PC-9 (cell line): ENCODE measurements around the gene NFKBIB. TPM values are rescaled to one million over a fixed set of nuclear protein-coding genes. Genes with fewer than 3 reads are reported as not detected.

Source experiments
- BruUV-seq: library from RNA; stranded (reverse); fragments of 400-500 nt; replicated peaks from 2 replicates; lab custom pipeline; 2021; lab: Mats Ljungman, UMichigan
- CTCF ChIA-PET: fragments of 300-600 bp; sonication (Branson Sonifier 250); formaldehyde crosslinking; loops from one replicate; lab custom pipeline; 2022; ENCODE audit warnings: antibody characterized with exemption; lab: Charles Lee
- POLR2A ChIA-PET: fragments of 300-600 bp; sonication (Branson Sonifier 250); formaldehyde crosslinking; loops from one replicate; lab custom pipeline; 2022; ENCODE audit warnings: antibody characterized with exemption; ENCODE audit not compliant: unreplicated experiment; lab: Charles Lee
- DNase-seq, 2 experiments: peaks; one replicate each; pipeline versions ENCODE4 v3.0.0 to v3.0.0-alpha.2; 2015 to 2022; ENCODE audit warnings: mixed read lengths in 1 of 2
- H2AFZ ChIP-seq: fragments of 200-600 bp; sonication (generic); 2 replicates; pipeline ENCODE4 v1.8.1; 2017; ENCODE audit warnings: antibody characterized with exemption
- H3F3A ChIP-seq: fragments of 200-600 bp; sonication (generic); 2 replicates; pipeline ENCODE4 v1.8.1; 2017; ENCODE audit warnings: antibody characterized with exemption, mild to moderate bottlenecking, low read depth; ENCODE audit not compliant: insufficient read depth
- H3K27ac ChIP-seq: fragments of 200-600 bp; sonication (generic); 2 replicates; pipeline ENCODE4 v1.6.1; 2016; ENCODE audit warnings: mixed run types
- H3K27me3 ChIP-seq: fragments of 200-600 bp; sonication (generic); 2 replicates; pipeline ENCODE4 v1.6.1; 2016; ENCODE audit warnings: low read depth, mixed run types; ENCODE audit not compliant: insufficient read depth
- H3K36me3 ChIP-seq: fragments of 200-600 bp; sonication (generic); 2 replicates; pipeline ENCODE4 v1.6.1; 2016; ENCODE audit warnings: low read depth, mixed run types
- H3K4me1 ChIP-seq: fragments of 200-600 bp; sonication (generic); replicated peaks from 2 replicates; pipeline ENCODE4 v1.6.1; 2016; ENCODE audit warnings: mixed run types; ENCODE audit not compliant: insufficient read depth
- H3K4me2 ChIP-seq: fragments of 200-600 bp; sonication (generic); 2 replicates; pipeline ENCODE4 v1.6.1; 2017; ENCODE audit warnings: mixed run types
- H3K4me3 ChIP-seq: fragments of 200-600 bp; sonication (generic); 2 replicates; pipeline ENCODE4 v1.6.1; 2016; ENCODE audit warnings: mixed run types
- H3K79me2 ChIP-seq: fragments of 200-600 bp; sonication (generic); 2 replicates; pipeline ENCODE4 v1.6.1; 2017; ENCODE audit warnings: low read depth, mixed run types
- H3K9me2 ChIP-seq: fragments of 200-600 bp; sonication (generic); 2 replicates; pipeline ENCODE4 v1.8.1; 2017; ENCODE audit warnings: mild to moderate bottlenecking; ENCODE audit not compliant: insufficient read depth
- H3K9me3 ChIP-seq: fragments of 200-600 bp; sonication (generic); 2 replicates; pipeline ENCODE4 v1.8.1; 2016; ENCODE audit warnings: low read depth; ENCODE audit not compliant: insufficient read depth
- H4K20me1 ChIP-seq: fragments of 200-600 bp; sonication (generic); 2 replicates; pipeline ENCODE4 v1.8.1; 2017; ENCODE audit not compliant: insufficient read depth
- EZH2 ChIP-seq: fragments of 200-600 bp; sonication (generic); IDR thresholded peaks from 2 replicates; pipeline ENCODE4 v1.8.0; 2017; ENCODE audit warnings: antibody characterized with exemption, low read depth
- intact Hi-C: fragments of 100-400 bp; cut with micrococcal nuclease; formaldehyde crosslinking; loops from one replicate; pipeline ENCODE4 v1.10.0; 2022; ENCODE audit not compliant: unreplicated experiment
- total RNA-seq: library from RNA; stranded (reverse); gene quantifications from 2 replicates; pipeline ENCODE4 v1.2.3, GENCODE V29; 2021
- TF ChIP-seq, protein P1 (sequence below): fragments of 200-600 bp; sonication (generic); conservative IDR thresholded peaks from 2 replicates; pipeline ENCODE4 v1.6.1; 2017; ENCODE audit warnings: mixed run types, antibody characterized with exemption, mild to moderate bottlenecking, moderate library complexity

NFKBIB gene
- total RNA-seq, 1 experiment from 2014 or later, result 21.6 TPM

DNA sequence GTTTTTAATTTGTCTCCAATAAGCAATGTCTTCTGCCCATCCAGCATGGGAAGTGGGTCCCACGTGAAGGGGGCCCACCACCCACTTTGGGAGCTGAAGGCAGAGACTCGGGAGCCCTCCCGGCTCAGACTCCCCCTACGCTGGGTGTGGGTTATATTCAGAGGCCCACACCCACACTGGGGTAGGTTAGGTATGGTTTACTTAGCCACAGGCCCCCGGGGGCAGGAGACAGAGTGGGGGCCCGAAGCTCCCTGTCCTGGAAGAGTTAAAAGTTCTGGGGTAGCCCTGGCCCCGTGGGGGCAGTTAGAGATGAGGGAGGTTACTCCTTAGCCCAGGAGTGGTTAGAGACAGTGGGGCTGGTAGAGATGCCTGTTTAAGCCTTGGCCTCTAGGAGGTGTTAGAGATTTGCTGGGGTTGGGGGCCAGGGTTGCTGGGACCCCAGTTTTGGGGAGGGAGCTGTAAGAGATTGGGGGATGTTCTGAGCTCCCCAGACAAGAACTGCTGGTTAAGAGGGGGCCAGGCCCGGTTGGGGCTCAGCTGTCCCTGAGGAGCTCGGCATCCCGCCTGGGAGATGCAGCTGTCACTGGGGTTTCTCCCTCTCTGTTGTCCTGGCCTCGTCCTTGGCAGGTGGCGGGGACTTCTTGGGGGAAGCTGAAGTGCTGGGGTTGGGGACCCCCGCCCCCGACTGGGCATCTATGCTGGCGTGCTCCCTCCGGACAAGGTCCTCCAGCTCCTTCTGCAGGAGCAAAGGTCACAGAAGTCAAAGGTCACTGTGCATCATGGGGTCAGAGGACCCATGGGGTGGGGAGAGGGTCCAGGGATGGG is 21.0 kb upstream of the NFKBIB start:
- Histone ChIP-seq H4K20me1 (no peaks in the 10 kb centered on the region), H3F3A (0 out of 2 replicates have a peak, but pooled peaks cover 3% of the 10 kb centered on the region), H2AFZ (no peak overlapping the region), H3K79me2 (no peaks in the 10 kb centered on the region), H3K4me3 (no peak overlapping the region), H3K4me1 (peaks cover 23% of the 10 kb centered on the region), H3K9me2 (no peaks in the 10 kb centered on the region), H3K36me3 (no peaks in the 10 kb centered on the region), H3K27me3 (no peaks in the 10 kb centered on the region), H3K9me3 (no peaks in the 10 kb centered on the region), H3K27ac (0 out of 2 replicates have a peak overlapping the region, but pooled peaks have one; percentile 6), H3K4me2 (no peak overlapping the region)
- POLR2A ChIA-PET, result no interaction called here
- TF ChIP-seq EZH2, result no peak
- TF ChIP-seq, protein P1, sequence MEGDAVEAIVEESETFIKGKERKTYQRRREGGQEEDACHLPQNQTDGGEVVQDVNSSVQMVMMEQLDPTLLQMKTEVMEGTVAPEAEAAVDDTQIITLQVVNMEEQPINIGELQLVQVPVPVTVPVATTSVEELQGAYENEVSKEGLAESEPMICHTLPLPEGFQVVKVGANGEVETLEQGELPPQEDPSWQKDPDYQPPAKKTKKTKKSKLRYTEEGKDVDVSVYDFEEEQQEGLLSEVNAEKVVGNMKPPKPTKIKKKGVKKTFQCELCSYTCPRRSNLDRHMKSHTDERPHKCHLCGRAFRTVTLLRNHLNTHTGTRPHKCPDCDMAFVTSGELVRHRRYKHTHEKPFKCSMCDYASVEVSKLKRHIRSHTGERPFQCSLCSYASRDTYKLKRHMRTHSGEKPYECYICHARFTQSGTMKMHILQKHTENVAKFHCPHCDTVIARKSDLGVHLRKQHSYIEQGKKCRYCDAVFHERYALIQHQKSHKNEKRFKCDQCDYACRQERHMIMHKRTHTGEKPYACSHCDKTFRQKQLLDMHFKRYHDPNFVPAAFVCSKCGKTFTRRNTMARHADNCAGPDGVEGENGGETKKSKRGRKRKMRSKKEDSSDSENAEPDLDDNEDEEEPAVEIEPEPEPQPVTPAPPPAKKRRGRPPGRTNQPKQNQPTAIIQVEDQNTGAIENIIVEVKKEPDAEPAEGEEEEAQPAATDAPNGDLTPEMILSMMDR, result no peak
- DNase-seq, result no peak
- BruUV-seq, result no TSS peak
- intact Hi-C loops, result no loop called here
- CTCF ChIA-PET, result no interaction called here

DNA sequence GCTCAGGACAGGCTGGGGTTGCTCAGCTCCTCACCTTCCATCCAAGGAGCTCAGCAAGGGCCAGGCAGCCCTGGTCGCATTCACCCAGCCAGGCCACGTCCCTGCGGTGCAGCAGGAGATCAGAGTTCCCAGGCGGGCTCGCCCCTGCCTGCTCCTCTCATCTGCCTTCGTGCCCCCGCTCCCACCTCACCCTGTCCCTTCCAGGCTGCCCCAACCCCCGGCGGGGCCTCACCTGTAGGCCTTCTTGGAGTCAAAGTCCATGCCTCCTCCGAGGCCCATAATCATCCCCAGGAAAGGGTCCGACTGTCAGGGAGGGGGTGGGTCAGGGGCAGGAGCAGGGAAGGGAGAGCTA is 20.4 kb upstream of the NFKBIB start:
- no peak overlapping the region for H2AFZ ChIP-seq
- H3K27ac ChIP-seq, result no peak overlapping the region
- no peaks in the 10 kb centered on the region for H3K9me2 ChIP-seq
- no peak for TF ChIP-seq EZH2
- TF ChIP-seq, protein P1, result no peak
- H4K20me1 ChIP-seq, result no peaks in the 10 kb centered on the region
- H3K9me3 ChIP-seq, result no peaks in the 10 kb centered on the region
- H3F3A ChIP-seq, result 0 out of 2 replicates have a peak, but pooled peaks cover 3% of the 10 kb centered on the region
- BruUV-seq, result no TSS peak
- no peak overlapping the region for H3K4me3 ChIP-seq
- no peak for DNase-seq
- H3K36me3 ChIP-seq, result no peaks in the 10 kb centered on the region
- intact Hi-C loops, result no loop called here
- H3K27me3 ChIP-seq, result no peaks in the 10 kb centered on the region
- CTCF ChIA-PET, result no interaction called here
- peaks cover 23% of the 10 kb centered on the region for H3K4me1 ChIP-seq
- no peaks in the 10 kb centered on the region for H3K79me2 ChIP-seq
- no peak overlapping the region for H3K4me2 ChIP-seq
- POLR2A ChIA-PET, result no interaction called here

DNA sequence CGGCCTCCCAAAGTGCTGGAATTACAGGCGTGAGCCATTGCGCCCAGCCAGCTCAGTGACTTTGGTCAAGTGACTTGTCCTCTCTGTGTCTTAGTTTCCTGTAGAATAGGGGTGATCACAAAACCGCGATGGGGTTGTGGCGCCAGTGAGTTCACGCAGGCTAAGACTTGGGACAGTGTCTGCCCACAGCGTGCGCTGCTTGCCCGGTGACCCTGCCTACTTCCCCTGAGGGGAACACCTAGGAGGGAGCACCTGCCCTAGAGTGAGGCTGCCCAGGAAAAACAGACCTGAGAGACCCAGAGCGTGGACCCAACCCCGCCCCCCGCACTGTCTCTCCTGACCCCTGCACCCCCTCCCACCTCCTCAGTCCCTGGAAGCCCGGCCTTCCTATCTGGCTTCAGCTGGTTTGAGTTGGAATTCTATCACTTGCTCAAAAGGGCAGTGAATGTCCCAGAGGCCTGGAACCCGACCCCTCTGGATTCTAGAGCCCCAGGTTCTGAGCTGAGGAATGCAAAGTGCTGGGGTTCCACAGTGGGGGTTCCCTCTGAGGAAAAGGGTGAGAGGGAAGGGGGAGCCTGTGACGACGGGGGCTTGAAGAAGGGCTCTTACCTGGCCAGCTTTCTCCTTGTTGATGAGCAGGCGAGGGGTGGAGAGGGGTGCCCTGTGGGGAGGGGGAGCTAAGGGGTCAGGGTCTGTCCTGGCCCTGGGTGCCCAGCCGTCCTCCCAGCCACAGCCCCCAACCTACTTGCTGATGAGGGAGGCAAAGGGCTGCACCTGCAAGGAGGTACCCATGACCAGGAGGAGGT is 19.5 kb upstream of the NFKBIB start:
- Histone ChIP-seq H3K27me3 (no peaks in the 10 kb centered on the region), H3K9me3 (no peaks in the 10 kb centered on the region), H3K4me3 (no peak overlapping the region), H3K4me2 (no peak overlapping the region), H4K20me1 (no peaks in the 10 kb centered on the region), H3K9me2 (no peaks in the 10 kb centered on the region), H3F3A (0 out of 2 replicates have a peak, but pooled peaks cover 3% of the 10 kb centered on the region), H3K36me3 (no peaks in the 10 kb centered on the region), H2AFZ (no peak overlapping the region), H3K27ac (no peak overlapping the region), H3K4me1 (peaks cover 23% of the 10 kb centered on the region), H3K79me2 (no peaks in the 10 kb centered on the region)
- ChIA-PET POLR2A (no interaction called here), CTCF (no interaction called here)
- no peak for TF ChIP-seq EZH2
- TF ChIP-seq, protein P1, result no peak
- intact Hi-C loops, result no loop called here
- no TSS peak for BruUV-seq
- DNase-seq, result no peak
